ENCODE results near the gene NAT14. TPM values are rescaled to one million over a fixed set of nuclear protein-coding genes. Genes with fewer than 3 reads are reported as not detected.
"Not testable (repeated sequence)": the region's sequence is repeated elsewhere in the genome, so short reads cannot be mapped to it uniquely, and the experiment has no call there.

The NAT14 gene
- total RNA-seq, 2 donors from 2014 or later = 6.1 to 14.0 TPM

- Mint-ChIP-seq H3K27ac (no peak overlapping the region), H3K9me3 (no peaks in the 10 kb centered on the region), H3K4me3 (no peak overlapping the region), H3K36me3 (no peaks in the 10 kb centered on the region), H3K27me3 (peaks cover 0 to 6% of the 10 kb centered on the region in 2 donors), H3K4me1 (ENCODE audit: low read depth in 2 of 2) (no peaks in the 10 kb centered on the region)
- ATAC-seq (no peak), DNase-seq (ENCODE audit: low spot score) (no peak)
Measured at GRCh38 chr19:55491546-55492360, 6.8 kb downstream of the NAT14 start.

DNA sequence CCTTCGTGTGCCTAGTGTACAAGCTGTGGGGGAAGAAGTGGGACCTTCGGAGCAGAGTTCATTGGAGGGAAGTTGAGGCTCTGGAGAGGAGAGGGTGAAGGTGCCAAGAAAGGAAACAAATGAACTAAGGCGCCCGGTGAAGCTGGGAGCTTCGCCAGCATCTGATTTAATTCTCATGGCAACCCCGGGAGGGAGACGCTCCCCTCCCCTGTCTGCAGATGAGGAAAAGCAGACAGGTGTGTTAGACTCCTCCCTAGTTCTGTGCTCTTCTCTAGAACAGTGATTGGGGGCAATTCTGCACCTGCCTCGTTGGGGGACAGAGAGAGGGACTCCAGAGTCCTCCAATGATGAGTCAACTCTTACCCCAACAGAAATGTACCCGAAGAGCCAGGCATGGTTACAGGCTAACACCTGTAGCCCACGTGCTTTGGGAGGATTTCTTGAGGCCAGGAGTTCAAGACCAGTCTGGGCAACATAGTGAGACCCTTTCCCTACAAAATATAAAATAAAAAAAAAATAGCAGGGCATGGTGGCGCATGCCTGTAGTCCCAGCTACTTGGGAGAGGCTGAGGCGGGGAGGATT lies 7.5 kb downstream of the NAT14 start:
- no peaks in the 10 kb centered on the region for H3K9me3 Mint-ChIP-seq
- H3K36me3 Mint-ChIP-seq = no peaks in the 10 kb centered on the region
- DNase-seq (ENCODE audit: low spot score) (no peak), ATAC-seq (no peak)
- H3K4me3 Mint-ChIP-seq = no peak overlapping the region
- no peaks in the 10 kb centered on the region for H3K4me1 Mint-ChIP-seq (ENCODE audit: low read depth in 2 of 2)
- H3K27ac Mint-ChIP-seq = no peak overlapping the region
- peaks cover 0 to 6% of the 10 kb centered on the region in 2 donors for H3K27me3 Mint-ChIP-seq

GRCh38 chr19:55493052-55493644 lies 8.2 kb downstream of the NAT14 start:
- H3K27me3 Mint-ChIP-seq = peaks cover 0 to 6% of the 10 kb centered on the region in 2 donors
- H3K4me3 Mint-ChIP-seq = no peak overlapping the region
- DNase-seq (ENCODE audit: low spot score) (no peak), ATAC-seq (no peak)
- H3K9me3 Mint-ChIP-seq = no peaks in the 10 kb centered on the region
- H3K4me1 Mint-ChIP-seq (ENCODE audit: low read depth in 2 of 2) = no peaks in the 10 kb centered on the region
- H3K36me3 Mint-ChIP-seq = no peaks in the 10 kb centered on the region
- H3K27ac Mint-ChIP-seq = no peak overlapping the region

DNA sequence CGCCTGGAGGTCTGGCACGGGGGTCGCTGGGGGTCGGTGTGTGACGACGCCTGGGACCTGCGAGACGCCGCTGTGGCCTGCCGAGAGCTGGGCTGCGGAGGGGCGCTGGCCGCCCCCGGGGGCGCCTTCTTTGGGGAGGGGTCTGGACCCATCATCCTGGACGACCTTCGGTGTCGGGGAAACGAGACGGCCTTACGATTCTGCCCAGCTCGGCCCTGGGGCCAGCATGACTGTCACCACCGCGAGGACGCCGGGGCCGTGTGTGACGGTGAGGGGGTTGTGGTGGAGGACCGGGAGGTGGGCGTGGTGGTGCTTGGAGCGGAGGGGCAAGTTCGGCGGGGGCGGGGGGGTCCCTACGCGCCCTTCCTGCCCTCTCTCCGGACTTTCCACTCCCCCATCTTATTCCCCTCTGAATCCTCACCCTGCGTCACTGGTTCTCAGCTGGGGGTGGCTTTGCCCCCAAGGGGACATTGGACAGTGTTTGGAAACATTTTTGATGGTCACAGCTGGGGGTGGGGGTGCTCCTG lies 8.7 kb downstream of the NAT14 start:
- H3K4me3 Mint-ChIP-seq = no peak overlapping the region
- H3K4me1 Mint-ChIP-seq (ENCODE audit: low read depth in 2 of 2) = no peaks in the 10 kb centered on the region

DNA sequence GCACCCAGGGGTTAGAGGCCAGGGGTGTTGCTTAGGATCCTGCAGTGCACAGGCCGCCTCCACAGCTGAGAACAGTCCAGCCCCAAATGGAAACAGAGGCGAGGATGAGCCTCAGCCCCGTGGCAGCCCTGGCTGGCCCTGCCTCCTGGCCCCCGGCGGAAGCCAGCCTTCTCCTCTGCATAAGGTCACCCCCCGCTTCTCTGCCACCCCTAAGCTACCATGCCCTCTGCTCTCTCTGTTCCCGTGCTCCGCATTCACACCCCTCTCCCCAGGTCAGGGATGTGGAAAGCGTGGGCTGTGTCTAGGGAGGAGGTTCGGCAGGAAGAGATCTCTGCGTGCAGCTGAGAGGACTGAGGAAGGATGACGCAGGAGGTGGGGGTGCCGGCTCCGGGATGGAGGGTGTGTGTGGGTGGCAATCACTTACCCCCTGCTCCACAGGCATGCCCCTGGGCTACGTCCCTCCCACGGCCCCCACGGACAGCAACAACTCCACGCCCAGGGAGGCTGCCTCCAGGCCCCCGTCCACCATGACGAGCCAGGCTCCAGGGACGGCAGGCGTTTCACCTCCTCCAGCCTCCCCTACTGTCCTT lies 9.3 kb downstream of the NAT14 start:
- Mint-ChIP-seq H3K9me3 (no peaks in the 10 kb centered on the region), H3K27me3 (peaks cover 0 to 6% of the 10 kb centered on the region in 2 donors), H3K4me3 (no peak overlapping the region), H3K4me1 (ENCODE audit: low read depth in 2 of 2) (no peaks in the 10 kb centered on the region), H3K36me3 (no peaks in the 10 kb centered on the region), H3K27ac (no peak overlapping the region)
- ATAC-seq (no peak), DNase-seq (ENCODE audit: low spot score) (no peak)

More for the DNA sequence above, 8.7 kb downstream of the NAT14 start:
- Mint-ChIP-seq H3K27ac (no peak overlapping the region), H3K36me3 (no peaks in the 10 kb centered on the region), H3K27me3 (peaks cover 0 to 6% of the 10 kb centered on the region in 2 donors), H3K9me3 (no peaks in the 10 kb centered on the region)
- DNase-seq (ENCODE audit: low spot score) (no peak), ATAC-seq (no peak)

GRCh38 chr19:55495646-55496349 lies 10.8 kb downstream of the NAT14 start:
- Mint-ChIP-seq H3K36me3 (no peaks in the 10 kb centered on the region), H3K4me3 (no peak overlapping the region), H3K27ac (no peak overlapping the region), H3K27me3 (peaks cover 0 to 6% of the 10 kb centered on the region in 2 donors), H3K9me3 (no peaks in the 10 kb centered on the region), H3K4me1 (ENCODE audit: low read depth in 2 of 2) (no peaks in the 10 kb centered on the region)
- DNase-seq (ENCODE audit: low spot score) (no peak), ATAC-seq (no peak)

DNA sequence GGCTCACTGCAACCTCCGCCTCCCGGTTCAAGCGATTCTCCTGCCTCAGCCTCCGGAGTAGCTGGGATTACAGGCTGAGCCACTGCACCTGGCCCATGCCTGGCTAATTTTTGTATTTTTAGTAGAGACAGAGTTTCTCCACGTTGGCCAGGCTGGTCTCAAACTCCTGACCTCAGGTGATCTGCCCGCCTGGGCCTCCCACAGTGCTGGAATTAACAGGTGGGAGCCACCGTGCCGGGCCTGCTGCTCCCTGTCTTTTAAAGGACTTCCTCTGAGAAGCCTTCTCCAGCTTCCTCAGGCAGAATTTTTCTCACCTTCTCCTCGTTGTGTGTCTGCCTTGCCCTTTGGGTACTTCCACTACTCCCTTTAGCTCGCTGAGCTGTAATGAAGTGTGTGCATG lies 11.8 kb downstream of the NAT14 start:
- H3K36me3 Mint-ChIP-seq; H3K4me3 Mint-ChIP-seq; H3K4me1 Mint-ChIP-seq (ENCODE audit: low read depth in 2 of 2); ATAC-seq; H3K27ac Mint-ChIP-seq; H3K9me3 Mint-ChIP-seq; DNase-seq (ENCODE audit: low spot score); H3K27me3 Mint-ChIP-seq: not testable (repeated sequence)

- no peak for DNase-seq (ENCODE audit: low spot score)
- Mint-ChIP-seq H3K27ac (no peak overlapping the region), H3K4me3 (no peak overlapping the region), H3K4me1 (ENCODE audit: low read depth in 2 of 2) (peaks cover 9 to 13% of the 10 kb centered on the region in 2 donors), H3K27me3 (peaks cover 0 to 2% of the 10 kb centered on the region in 2 donors), H3K36me3 (no peaks in the 10 kb centered on the region), H3K9me3 (no peaks in the 10 kb centered on the region)
- no peak for ATAC-seq
Measured at GRCh38 chr19:55497763-55498162, 12.8 kb downstream of the NAT14 start.

DNA sequence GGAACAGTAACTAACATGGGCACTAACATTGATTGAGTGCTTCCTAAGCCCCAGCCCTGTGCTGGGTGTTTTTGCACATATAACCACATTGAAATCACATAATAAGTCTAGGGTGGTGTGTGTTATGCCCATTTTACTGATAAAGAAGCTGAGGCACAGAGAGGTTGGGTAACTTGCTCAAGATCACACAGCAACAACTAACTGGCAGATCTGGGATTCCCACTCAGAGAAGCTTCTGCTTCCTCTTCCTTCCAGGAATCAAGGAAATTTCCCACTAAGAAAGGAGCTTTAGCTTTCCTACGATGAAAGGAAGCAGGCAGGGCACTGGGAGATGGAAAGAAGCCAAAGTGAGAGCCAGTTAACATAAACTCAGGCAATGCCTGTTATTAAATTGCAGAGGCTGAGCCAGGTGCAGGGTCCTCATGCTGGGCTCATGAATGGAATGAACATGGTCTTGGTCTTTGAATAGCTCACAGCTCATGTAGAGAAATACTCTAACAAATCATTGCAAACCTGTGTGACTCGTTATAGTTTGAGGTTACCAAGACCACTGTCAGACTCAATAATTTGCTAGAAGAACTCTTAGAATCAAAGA lies 13.4 kb downstream of the NAT14 start:
- Mint-ChIP-seq H3K9me3 (no peaks in the 10 kb centered on the region), H3K36me3 (peaks cover 3% of the 10 kb centered on the region), H3K27ac (no peak overlapping the region), H3K27me3 (no peaks in the 10 kb centered on the region), H3K4me1 (ENCODE audit: low read depth in 2 of 2) (peaks cover 13 to 18% of the 10 kb centered on the region in 2 donors), H3K4me3 (no peak overlapping the region)
- no peak for DNase-seq (ENCODE audit: low spot score)
- ATAC-seq = no peak

DNA sequence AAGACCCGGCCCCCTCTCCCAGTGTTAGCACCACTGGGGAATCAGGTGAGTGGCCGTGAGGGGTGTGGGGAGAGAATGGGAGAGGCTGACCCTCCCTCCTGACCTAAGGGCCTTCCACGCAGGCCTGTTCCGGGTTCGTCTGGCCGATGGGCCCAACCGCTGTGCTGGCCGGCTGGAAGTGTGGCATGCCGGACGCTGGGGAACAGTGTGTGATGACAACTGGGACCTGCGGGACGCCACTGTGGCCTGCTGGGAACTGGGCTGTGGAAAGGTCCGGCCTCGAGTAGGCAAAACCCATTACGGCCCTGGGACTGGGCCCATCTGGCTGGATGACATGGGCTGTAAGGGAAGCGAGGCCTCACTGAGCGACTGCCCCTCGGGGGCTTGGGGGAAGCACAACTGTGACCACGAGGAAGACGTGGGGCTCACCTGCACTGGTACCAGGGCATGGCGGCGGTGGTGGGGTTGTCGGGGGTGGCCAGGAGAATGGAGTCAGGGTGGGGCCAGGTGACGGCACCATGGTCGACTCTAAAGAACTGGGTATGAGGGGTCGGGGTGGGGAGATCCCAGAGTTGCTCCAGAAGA lies 15.5 kb downstream of the NAT14 start:
- H3K4me1 Mint-ChIP-seq (ENCODE audit: low read depth in 2 of 2) = peaks cover 21 to 29% of the 10 kb centered on the region in 2 donors
- H3K36me3 Mint-ChIP-seq = peaks cover 4% of the 10 kb centered on the region
- DNase-seq (ENCODE audit: low spot score) (no peak), ATAC-seq (no peak)
- no peak overlapping the region for H3K4me3 Mint-ChIP-seq
- no peaks in the 10 kb centered on the region for H3K27me3 Mint-ChIP-seq
- H3K9me3 Mint-ChIP-seq = no peaks in the 10 kb centered on the region
- no peak overlapping the region for H3K27ac Mint-ChIP-seq

- H3K9me3 Mint-ChIP-seq = no peaks in the 10 kb centered on the region
- peak overlapping the region; percentile 13 for H3K4me3 Mint-ChIP-seq
Measured at GRCh38 chr19:55502197-55502952, 17.4 kb downstream of the NAT14 start.

GRCh38 chr19:55503157-55503501 lies 18.1 kb downstream of the NAT14 start:
- Mint-ChIP-seq H3K4me1 (ENCODE audit: low read depth in 2 of 2) (peaks cover 21 to 29% of the 10 kb centered on the region in 2 donors), H3K9me3 (no peaks in the 10 kb centered on the region), H3K36me3 (peaks cover 4% of the 10 kb centered on the region), H3K27me3 (peaks cover 0 to 6% of the 10 kb centered on the region in 2 donors), H3K4me3 (peak overlapping the region; percentile 82), H3K27ac (peak overlapping the region; percentile 40 to 74)
- no peak for DNase-seq (ENCODE audit: low spot score)
- no peak for ATAC-seq

More at GRCh38 chr19:55502197-55502952, 17.4 kb downstream of the NAT14 start:
- no peak overlapping the region for H3K27ac Mint-ChIP-seq
- no peak for ATAC-seq
- H3K36me3 Mint-ChIP-seq = peaks cover 4% of the 10 kb centered on the region
- no peak for DNase-seq (ENCODE audit: low spot score)
- no peaks in the 10 kb centered on the region for H3K27me3 Mint-ChIP-seq
- H3K4me1 Mint-ChIP-seq (ENCODE audit: low read depth in 2 of 2) = peaks cover 21 to 29% of the 10 kb centered on the region in 2 donors
